ENCODE measurements around the gene SLAMF6.
"Not testable (repeated sequence)": the region's sequence is repeated elsewhere in the genome, so short reads cannot be mapped to it uniquely, and the experiment has no call there.

- not testable (repeated sequence) for TF ChIP-seq CTCF, POLR2A (IDR thresholded peaks at IDR 0.05)
Observed at GRCh38 chr1:160562745-160563144, 39.7 kb upstream of the SLAMF6 start.
